Measurements from ENCODE around the gene MCRIP2.

MCRIP2 gene

GRCh38 chr16:672371-672770, 30.7 kb downstream of the MCRIP2 start:
- no peak overlapping the region for H3K4me3 ChIP-seq (ENCODE audit: low read depth, low read length)
- DNase-seq (ENCODE audit: low read depth), result no peak
- TF ChIP-seq, protein P1, sequence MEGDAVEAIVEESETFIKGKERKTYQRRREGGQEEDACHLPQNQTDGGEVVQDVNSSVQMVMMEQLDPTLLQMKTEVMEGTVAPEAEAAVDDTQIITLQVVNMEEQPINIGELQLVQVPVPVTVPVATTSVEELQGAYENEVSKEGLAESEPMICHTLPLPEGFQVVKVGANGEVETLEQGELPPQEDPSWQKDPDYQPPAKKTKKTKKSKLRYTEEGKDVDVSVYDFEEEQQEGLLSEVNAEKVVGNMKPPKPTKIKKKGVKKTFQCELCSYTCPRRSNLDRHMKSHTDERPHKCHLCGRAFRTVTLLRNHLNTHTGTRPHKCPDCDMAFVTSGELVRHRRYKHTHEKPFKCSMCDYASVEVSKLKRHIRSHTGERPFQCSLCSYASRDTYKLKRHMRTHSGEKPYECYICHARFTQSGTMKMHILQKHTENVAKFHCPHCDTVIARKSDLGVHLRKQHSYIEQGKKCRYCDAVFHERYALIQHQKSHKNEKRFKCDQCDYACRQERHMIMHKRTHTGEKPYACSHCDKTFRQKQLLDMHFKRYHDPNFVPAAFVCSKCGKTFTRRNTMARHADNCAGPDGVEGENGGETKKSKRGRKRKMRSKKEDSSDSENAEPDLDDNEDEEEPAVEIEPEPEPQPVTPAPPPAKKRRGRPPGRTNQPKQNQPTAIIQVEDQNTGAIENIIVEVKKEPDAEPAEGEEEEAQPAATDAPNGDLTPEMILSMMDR (IDR thresholded peaks at IDR 0.05; ENCODE audit: insufficient read depth, low read depth, low read length, missing control alignments), result no peak

DNA sequence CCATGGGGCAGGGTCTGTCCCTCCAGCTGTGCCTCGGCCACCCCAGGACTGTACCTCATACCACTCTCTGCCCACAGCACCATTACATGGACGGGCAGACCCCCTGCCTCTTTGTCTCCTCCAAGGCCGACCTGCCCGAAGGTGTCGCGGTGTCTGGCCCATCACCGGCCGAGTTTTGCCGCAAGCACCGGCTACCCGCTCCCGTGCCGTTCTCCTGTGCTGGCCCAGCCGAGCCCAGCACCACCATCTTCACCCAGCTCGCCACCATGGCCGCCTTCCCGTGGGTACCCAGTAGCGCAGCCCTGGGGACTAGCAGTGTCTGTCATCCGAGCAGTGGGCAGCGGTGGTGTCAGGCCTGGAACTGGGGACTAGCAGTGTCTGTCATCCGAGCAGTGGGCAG, 31.2 kb downstream of the MCRIP2 start:
- no peak for DNase-seq (ENCODE audit: low read depth)
- TF ChIP-seq, protein P1 (IDR thresholded peaks at IDR 0.05; ENCODE audit: insufficient read depth, low read depth, low read length, missing control alignments), result no peak
- no peak overlapping the region for H3K4me3 ChIP-seq (ENCODE audit: low read depth, low read length)

DNA sequence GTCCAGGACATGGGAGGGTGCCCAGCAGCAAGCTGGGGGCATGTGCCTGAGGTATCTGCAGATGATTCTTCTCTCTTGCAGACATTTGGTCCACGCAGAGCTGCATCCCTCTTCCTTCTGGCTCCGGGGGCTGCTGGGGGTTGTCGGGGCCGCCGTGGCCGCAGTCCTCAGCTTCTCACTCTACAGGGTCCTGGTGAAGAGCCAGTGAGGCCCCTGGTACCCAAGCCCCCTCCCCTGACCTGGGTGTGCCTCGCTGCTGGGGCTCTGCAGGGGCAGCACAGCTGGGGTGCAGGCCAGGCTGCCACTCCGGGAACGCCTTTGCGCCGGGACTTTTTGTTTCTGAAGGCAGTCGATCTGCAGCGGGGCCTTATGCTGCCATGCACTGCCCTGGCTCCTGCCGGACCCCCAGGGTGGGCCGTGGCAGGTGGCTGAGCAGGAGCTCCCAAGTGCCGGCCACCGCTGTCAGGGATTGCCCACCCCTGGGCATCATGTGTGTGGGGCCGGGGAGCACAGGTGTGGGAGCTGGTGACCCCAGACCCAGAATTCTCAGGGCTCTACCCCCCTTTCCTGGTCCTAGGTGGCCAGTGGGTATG, 31.9 kb downstream of the MCRIP2 start:
- no peak for DNase-seq (ENCODE audit: low read depth)
- H3K4me3 ChIP-seq (ENCODE audit: low read depth, low read length), result no peak overlapping the region

DNA sequence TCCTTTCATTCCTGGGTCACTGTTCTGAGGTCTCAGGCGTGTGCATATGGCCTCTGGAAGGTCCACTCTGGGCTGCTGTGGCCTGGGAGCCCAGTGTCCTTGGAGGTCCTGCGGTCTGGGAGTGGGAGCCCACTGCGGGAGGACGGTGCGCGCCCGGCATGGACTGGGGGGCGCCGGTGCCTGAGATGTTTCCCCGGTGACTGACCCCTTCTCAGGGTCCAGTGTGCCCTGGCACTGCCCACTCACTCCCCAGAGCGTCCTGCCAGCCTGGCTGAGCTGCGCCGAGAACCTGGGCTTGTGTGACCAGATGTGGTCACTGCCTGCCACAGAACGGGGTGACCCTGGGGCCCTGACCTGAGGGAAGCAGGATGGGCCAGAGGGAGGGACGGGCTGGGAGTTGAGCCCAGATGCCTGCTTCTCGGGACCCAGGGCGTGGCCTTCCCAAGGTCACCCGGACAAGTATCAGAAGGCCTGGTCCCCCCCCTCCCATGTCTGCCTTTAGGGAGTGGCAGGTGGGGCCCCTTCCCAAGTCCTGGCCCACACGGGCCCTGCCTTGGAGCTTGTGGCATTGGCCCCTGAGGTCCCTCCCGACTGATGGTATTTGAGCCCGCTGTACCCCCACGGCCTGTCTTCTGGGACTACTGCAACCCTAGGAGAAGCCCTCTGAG, 32.7 kb downstream of the MCRIP2 start:
- DNase-seq (ENCODE audit: low read depth), result no peak
- no peak overlapping the region for H3K4me3 ChIP-seq (ENCODE audit: low read depth, low read length)
- TF ChIP-seq, protein P1 (IDR thresholded peaks at IDR 0.05; ENCODE audit: insufficient read depth, low read depth, low read length, missing control alignments), result no peak

More for the DNA sequence above, 31.9 kb downstream of the MCRIP2 start:
- TF ChIP-seq, protein P1 (IDR thresholded peaks at IDR 0.05; ENCODE audit: insufficient read depth, low read depth, low read length, missing control alignments), result no peak

GRCh38 chr16:674968-675883, 33.6 kb downstream of the MCRIP2 start, which contains the start of gene RHBDL1:
TSS of gene RHBDL1 (plus strand) at chr16:675671. CDS start at chr16:675791, 120 bp downstream.
- TF ChIP-seq, protein P1 (IDR thresholded peaks at IDR 0.05; ENCODE audit: insufficient read depth, low read depth, low read length, missing control alignments), result no peak
- no peak within 1 kb of the TSS for H3K4me3 ChIP-seq (ENCODE audit: low read depth, low read length)
- peak; percentile 35 for DNase-seq (ENCODE audit: low read depth)

- no peak overlapping the region for H3K4me3 ChIP-seq (ENCODE audit: low read depth, low read length)
- DNase-seq (ENCODE audit: low read depth), result no peak
- TF ChIP-seq, protein P1 (IDR thresholded peaks at IDR 0.05; ENCODE audit: insufficient read depth, low read depth, low read length, missing control alignments), result no peak
Measured at GRCh38 chr16:675884-676564, 34.4 kb downstream of the MCRIP2 start.
